Retinal pigment epithelial cell (primary cell): Measurements from ENCODE around the gene CYP27A1.

Experiments
- DNase-seq: peaks from one replicate; pipeline ENCODE4 v3.0.0-alpha.2; 2010; ENCODE audit warnings: low read depth
- H3K4me3 ChIP-seq: 2 replicates; pipeline ENCODE4 v1.5.1; 2011; ENCODE audit warnings: mild to moderate bottlenecking, low read length, control low read depth, moderate library complexity
- TF ChIP-seq, protein P1 (sequence below): conservative IDR thresholded peaks from 2 replicates; pipeline ENCODE4 v1.5.1; 2011; ENCODE audit warnings: low read depth, low read length, control low read depth, inconsistent platforms

CYP27A1 gene

DNA sequence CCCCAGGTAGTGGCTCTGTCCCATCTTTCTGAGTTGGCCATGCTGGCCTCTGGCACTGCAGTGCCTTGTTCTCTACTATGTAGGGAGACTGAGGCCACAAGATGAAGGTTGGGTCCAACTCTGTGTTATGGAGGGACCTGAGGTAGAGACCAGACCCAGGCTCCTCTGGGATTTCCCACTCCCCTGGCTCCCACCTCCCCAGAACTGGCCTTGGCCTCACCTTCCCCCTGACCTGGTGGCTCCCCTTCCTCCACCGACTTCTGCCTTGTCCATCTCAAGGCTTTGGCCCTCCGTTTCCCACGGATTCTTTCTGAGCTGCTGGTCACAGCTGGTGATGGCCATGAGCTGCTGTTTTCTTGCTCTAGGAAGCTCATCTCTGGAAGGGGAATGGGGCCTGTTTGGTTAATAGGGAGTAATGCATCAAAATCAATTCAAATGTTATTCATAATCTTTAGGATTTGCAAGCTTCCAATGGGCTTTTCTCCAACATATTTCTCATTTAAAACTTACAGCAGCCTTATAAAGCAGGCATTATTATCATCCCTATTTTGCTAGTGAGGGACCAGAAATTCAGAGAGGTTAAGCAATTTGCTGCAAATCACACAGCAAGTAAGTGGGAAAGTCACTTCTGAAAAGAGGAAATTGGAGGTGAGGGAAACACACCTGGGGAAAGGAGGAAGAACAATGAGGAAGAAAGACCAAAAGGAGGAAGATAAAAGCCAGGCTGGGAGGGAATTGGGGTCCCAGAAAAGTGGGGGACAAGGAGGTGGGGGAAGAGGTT, 48.8 kb downstream of the CYP27A1 start:
- TF ChIP-seq, protein P1, sequence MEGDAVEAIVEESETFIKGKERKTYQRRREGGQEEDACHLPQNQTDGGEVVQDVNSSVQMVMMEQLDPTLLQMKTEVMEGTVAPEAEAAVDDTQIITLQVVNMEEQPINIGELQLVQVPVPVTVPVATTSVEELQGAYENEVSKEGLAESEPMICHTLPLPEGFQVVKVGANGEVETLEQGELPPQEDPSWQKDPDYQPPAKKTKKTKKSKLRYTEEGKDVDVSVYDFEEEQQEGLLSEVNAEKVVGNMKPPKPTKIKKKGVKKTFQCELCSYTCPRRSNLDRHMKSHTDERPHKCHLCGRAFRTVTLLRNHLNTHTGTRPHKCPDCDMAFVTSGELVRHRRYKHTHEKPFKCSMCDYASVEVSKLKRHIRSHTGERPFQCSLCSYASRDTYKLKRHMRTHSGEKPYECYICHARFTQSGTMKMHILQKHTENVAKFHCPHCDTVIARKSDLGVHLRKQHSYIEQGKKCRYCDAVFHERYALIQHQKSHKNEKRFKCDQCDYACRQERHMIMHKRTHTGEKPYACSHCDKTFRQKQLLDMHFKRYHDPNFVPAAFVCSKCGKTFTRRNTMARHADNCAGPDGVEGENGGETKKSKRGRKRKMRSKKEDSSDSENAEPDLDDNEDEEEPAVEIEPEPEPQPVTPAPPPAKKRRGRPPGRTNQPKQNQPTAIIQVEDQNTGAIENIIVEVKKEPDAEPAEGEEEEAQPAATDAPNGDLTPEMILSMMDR, result no peak
- H3K4me3 ChIP-seq, result no peak overlapping the region
- DNase-seq, result no peak

GRCh38 chr2:218831378-218831990, 49.5 kb downstream of the CYP27A1 start, which contains the start of gene PRKAG3:
Gene PRKAG3, minus strand, starts transcription at chr2:218831803.
- no peak within 1 kb of the TSS for H3K4me3 ChIP-seq
- no peak for DNase-seq
- TF ChIP-seq, protein P1, result no peak

DNA sequence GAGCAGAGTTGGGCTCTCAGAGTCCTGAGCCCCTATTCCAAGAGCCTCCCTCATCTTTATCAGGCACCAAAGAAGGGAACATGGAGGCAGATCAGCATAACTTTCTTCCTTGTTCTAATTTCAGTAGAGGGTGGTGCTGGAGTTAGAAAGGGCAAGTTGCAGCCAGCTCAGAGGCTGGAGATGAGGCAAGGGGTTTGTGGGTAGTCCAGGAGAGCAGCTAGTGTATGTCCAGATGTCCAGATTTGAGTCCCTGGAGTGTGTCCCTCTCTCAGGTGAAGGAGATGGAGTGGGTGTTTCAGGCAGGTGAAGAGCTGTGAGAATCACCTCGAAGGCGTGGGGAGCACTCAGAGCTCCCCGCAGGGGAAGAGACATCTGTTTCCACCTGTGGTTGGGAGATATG, 50.1 kb downstream of the CYP27A1 start:
- no peak for DNase-seq
- no peak overlapping the region for H3K4me3 ChIP-seq
- TF ChIP-seq, protein P1, result no peak

GRCh38 chr2:218832520-218832919, 50.6 kb downstream of the CYP27A1 start:
- no peak overlapping the region for H3K4me3 ChIP-seq
- no peak for DNase-seq
- TF ChIP-seq, protein P1, result no peak

DNA sequence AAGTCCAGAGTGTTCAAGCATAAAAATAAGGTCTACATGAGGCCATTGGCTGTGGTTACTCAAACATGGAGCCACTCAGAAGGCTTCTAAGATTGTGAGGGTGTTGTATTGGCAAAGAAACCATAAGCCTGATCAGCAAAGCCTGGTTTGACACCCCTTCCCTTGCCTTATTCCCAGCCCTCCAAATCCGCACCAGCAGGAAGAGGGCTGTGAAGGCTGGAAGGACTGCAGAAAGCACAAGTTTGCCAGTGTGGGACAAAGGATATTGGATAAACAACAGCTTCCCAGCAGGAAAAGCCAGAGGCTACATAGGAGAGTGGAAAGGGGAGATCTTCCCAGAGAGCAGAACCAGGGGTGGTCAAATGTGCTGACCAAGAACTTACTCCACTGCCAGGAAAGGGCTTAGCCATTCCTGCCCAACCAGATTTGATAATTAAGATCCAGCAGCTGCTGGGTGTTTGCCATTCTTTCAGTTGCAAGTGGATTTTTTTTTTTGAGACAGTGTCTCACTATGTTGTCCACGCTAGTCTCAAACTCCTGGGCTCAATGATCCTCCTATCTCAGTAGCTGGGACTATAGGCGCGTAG, 51.2 kb downstream of the CYP27A1 start:
- peak; percentile 24 for DNase-seq
- no peak overlapping the region for H3K4me3 ChIP-seq
- TF ChIP-seq, protein P1, result no peak

DNA sequence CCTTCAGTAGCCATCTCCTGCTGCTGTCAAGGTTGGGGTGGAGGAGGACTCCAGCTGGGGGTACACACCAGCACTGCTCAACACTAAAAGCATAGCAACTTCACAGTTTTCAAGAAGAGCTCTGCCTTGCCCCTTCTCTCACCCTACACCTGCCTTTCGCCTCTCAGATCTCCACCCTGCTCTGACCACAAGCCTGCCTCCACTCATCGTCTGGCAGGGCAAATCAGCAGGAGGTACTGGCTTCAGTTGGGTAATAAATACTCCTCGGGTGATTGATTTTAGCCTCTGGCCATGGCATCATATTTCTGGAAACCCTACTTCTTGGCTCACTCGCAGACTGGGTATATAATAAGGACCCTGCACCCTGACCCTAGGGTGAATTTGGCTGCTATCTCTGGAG, 52.7 kb downstream of the CYP27A1 start:
- TF ChIP-seq, protein P1, result no peak
- DNase-seq, result no peak
- no peak overlapping the region for H3K4me3 ChIP-seq
